Measurements from ENCODE around the gene MASP2.
"Not testable (repeated sequence)": the region's sequence is repeated elsewhere in the genome, so short reads cannot be mapped to it uniquely, and the experiment has no call there.

MASP2 gene

DNA sequence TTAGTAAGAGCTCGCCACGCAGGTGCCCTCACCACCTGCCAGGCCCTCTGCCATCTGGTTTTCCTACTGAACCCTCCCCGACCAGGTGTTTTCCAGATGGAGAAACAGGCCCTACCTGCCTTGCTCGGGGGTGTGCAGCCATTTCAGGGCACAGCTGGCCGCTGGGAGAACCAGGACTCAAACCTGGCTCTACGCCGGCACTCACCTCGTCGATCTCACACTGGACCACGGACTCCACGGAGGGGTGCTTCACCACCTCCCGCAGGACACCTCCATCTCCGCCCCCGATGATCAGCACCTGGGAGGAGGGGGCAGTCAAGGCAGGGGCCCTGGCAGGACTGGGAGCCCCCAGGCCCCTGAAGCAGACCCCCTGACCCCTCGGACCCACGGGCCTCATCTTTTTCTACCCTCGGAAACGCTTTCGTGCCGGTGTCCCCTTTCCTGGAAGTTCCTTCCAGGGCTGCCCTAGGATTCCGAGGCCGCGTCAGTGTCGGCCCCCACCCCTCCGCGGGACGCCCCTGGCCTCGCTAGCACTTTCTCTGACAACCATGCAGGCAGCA is 11.6 kb upstream of the MASP2 start:
- DNase-seq (ENCODE audit: low read depth in 3 of 3), result no peak

GRCh38 chr1:11058026-11058425 is 11.0 kb upstream of the MASP2 start:
- no peak for DNase-seq (ENCODE audit: low read depth in 3 of 3)

DNA sequence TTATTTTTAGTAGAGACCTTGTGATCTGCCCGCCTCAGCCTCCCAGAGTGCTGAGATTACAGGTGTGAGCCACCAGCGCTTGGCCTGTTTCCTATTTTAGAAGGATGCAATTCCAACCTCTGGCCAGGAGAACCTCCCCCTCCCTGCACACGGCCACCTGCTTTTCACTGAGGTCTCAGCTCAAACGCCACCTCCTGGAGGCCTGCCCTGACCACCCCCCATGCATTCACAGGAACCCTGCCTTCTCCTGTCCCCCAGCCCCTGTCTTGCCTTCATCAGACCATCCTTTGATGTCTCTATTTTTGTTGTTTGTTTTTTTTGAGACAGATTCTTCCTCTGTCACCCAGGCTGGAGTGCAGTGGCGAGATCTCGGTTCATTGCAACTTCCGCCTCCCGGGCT is 10.4 kb upstream of the MASP2 start:
- DNase-seq (ENCODE audit: low read depth in 3 of 3), result no peak

DNA sequence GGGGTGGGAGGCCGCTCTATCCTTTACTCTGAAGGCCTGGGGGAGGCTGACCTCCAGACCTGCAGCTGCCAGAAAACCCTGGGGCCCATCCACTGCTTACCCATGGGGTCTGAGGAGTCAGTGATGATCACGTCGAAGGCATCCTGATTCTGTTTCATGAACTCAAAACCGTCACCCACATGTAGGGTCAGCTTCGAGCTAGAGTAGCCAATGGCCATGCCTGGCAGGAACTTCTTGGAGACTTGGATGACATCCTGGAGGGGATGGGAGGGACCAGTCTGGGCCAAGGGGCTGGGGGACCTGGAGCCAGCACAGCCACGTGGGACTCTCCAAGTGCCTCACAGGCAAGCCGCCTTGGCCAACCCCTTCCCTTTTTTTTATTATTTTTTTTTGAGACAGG is 9.5 kb upstream of the MASP2 start:
- no peak for DNase-seq (ENCODE audit: low read depth in 3 of 3)

- no peak for DNase-seq (ENCODE audit: low read depth in 3 of 3)
Measured at GRCh38 chr1:11055676-11056075, 8.6 kb upstream of the MASP2 start.

GRCh38 chr1:11054666-11055065 is 7.6 kb upstream of the MASP2 start:
- no peak for DNase-seq (ENCODE audit: low read depth in 3 of 3)

DNA sequence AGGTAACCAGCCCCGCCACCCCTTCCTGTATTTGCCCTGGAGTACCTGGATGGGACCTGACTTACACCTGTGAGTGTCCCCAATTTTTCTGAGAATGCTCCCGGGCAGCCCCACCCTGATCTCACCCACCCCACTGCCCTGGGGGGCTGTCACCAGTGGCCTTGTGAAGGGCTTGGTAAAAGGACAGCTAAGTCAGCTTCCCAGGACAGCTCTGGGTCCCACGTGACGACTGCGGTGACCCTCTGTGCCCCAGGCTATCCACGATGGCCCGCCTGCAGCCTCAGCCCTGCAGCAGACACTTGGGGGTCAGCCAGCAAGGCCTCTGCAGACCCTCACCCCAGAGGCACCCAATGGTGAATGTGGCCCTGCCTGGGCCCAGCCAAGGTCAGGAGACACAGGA is 7.1 kb upstream of the MASP2 start:
- no peak for DNase-seq (ENCODE audit: low read depth in 3 of 3)

DNA sequence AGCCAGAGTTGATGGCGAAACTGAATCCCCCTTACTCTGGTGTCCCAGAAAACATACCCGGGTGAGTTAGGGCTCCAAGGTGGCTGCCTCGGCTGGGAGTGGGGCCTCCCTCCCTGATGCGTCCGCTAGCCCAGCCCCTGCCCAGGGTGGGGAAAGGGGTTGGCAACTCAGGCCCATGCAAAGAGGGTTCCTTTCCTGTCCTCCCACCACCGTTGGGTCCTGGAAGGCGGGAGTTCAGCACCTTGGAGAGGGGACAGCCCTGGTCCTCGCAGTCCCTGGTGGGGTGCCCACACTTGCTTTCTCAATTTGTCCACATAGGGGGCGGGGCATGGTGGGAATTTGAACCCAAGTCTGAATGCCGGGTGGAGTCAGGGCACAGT is 6.7 kb upstream of the MASP2 start:
- DNase-seq (ENCODE audit: low read depth in 3 of 3), result peak in 1 of 3 experiments; percentile 28

GRCh38 chr1:11052839-11053757 is 6.1 kb upstream of the MASP2 start:
- DNase-seq (ENCODE audit: low read depth in 3 of 3), result peak in 1 of 3 experiments; percentile 32

- DNase-seq (ENCODE audit: low read depth in 3 of 3), result no peak
Measured at GRCh38 chr1:11051781-11052511, 4.9 kb upstream of the MASP2 start.

DNA sequence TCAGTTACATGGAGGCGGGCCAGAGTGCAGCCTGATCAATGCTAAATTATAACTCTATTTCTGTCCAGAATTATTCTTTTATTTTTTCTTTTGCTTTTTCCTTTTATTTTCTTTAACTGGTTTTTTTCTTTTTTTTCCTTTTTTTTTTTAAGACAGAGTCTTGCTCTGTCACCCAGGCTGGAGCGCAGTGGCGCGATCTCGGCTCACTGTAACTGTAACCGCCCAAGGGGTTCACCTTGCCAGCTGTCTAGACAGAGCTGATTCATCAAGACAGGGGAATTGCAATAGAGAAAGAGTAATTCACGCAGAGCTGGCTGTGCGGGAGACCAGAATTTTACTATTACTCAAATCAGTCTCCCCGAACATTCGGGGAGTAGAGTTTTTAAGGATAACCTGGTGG is 4.1 kb upstream of the MASP2 start:
- DNase-seq (ENCODE audit: low read depth in 3 of 3), result not testable (repeated sequence)

- DNase-seq (ENCODE audit: low read depth in 3 of 3), result no peak
Measured at GRCh38 chr1:11046270-11046566, 821 bp downstream of the MASP2 start.

GRCh38 chr1:11045428-11046269 is 1.4 kb downstream of the MASP2 start:
- DNase-seq (ENCODE audit: low read depth in 3 of 3), result no peak

DNA sequence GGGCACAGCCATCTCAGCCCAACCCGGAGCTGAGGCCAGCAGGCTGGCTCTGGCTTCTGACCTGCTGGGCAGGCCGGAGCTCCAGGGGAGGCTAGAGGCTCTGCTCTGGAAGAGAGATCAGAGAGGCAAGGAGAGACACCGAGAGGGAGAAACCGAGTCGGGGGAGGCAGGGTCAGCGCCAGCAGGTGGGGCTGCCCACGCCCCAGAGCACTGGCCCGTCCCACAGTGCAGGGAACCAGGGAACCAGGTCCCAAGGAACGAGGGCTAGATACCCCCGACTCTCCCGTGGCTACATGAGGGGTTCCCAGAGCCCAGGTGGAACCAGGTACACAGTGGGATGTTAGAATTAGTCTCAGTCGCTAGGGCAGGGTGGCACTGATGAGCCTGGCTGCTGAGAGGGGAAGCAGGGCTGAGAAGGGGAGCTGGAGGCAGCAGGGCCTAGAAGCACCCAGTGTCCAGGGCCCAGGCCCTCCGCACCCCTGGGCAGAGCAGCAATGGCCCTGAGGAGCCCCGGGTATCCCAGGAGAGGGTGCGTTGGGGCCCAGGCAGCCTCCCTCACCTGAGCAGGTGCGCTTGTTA is 2.1 kb downstream of the MASP2 start:
- DNase-seq (ENCODE audit: low read depth in 3 of 3), result no peak

GRCh38 chr1:11044086-11044848 is 2.8 kb downstream of the MASP2 start:
- DNase-seq (ENCODE audit: low read depth in 3 of 3), result no peak

DNA sequence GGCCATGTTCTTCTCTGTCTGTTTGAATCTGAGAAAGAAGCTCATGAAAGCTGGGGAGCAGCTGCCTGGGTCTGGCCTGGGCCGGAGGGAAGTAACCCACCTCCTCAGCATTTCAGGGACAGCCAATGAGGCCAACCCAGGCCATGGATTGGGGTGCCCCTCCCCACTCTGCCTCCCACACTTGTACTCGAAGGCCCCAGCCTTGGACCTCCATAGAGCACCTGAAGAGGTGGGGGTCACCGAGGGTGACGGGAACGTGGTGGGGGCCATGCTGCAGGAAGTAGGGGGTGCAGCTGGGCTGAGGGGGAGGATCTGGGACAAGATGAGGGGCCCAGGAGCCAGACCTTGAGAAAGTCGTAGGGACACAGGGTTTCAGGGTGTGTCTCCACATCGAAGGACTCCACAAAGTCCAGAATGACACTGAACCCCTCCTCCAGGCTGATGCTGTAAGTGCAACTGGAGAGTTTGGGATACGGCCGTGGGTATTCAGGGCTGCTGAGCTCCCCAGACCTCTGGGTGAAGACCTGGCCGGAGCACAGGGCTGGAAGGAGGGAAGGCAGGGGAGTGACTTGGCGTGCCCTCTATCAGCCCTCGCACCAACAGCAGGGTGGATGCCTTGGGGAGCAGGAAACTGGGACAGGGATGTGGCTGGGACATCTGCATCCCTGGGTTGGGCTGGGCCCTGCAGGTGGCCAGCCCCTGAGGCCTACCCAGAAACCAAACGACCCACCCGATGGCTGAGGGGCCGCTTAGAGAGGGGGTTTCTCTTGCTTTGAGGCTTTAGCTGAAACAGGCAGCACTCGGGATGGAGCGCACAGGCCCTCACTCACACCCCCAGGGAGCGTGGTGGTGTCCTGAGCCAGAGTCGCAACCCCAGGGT is 3.8 kb downstream of the MASP2 start:
- no peak for DNase-seq (ENCODE audit: low read depth in 3 of 3)

DNA sequence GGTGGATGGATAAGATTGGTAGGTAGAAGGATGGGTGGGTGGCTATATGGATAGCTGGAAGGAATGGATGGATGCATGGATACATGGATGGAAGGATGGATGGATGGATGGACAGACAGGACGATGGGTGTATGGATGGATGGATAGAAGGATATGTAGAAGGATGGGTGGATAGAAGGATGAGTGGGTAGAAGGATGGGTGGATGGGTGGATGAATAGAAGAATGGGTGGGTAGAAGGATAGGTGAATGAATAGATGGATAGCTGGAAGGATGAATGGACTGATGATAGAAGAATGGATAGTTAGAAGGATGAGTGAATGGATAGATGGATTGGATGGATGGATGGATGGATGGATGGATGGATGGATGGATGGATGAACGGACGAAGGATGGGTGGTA is 5.0 kb downstream of the MASP2 start:
- DNase-seq (ENCODE audit: low read depth in 3 of 3), result no peak

- no peak for DNase-seq (ENCODE audit: low read depth in 3 of 3)
Measured at GRCh38 chr1:11041048-11041447, 6.0 kb downstream of the MASP2 start.

- DNase-seq (ENCODE audit: low read depth in 3 of 3), result not testable (repeated sequence)
Measured at GRCh38 chr1:11040105-11040429, 7.0 kb downstream of the MASP2 start.

Data from stimulated activated CD4-positive, alpha-beta T cell treated with anti-CD3 and anti-CD28 coated beads, TNF-alpha, amount 100 ng/mL, for 24 hours (primary cell).